ENCODE results near the gene PMS2.

DNA sequence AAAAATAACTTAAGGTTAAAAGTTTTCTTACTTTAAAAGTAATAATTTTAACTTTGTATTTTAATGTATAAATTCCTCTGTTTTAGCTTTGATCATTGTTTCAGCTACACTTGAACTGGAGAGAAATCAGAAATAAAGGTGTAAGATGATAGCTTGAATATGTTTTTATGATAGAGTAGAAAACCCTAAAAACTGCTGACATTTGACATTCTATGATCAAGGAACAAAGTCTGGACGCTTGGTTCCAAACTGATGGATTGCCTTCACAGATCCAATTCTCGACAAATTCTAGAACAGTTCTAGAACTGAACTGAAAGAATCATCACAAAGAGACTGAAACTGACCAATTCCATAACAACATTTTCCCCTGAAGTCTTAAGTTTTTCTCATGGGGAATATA lies 22.1 kb upstream of the PMS2 start, which contains the start of gene ANKRD61:
- TF ChIP-seq, protein P1, sequence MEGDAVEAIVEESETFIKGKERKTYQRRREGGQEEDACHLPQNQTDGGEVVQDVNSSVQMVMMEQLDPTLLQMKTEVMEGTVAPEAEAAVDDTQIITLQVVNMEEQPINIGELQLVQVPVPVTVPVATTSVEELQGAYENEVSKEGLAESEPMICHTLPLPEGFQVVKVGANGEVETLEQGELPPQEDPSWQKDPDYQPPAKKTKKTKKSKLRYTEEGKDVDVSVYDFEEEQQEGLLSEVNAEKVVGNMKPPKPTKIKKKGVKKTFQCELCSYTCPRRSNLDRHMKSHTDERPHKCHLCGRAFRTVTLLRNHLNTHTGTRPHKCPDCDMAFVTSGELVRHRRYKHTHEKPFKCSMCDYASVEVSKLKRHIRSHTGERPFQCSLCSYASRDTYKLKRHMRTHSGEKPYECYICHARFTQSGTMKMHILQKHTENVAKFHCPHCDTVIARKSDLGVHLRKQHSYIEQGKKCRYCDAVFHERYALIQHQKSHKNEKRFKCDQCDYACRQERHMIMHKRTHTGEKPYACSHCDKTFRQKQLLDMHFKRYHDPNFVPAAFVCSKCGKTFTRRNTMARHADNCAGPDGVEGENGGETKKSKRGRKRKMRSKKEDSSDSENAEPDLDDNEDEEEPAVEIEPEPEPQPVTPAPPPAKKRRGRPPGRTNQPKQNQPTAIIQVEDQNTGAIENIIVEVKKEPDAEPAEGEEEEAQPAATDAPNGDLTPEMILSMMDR (IDR thresholded peaks at IDR 0.05) = no peak
- no peak for TF ChIP-seq EZH2 (IDR thresholded peaks at IDR 0.05; ENCODE audit: borderline replicate concordance, insufficient read depth, low read depth, low read length, poor library complexity, severe bottlenecking)

Measured in B cell (primary cell).